DND-41 (cell line): Measurements from ENCODE around the gene DACT1.

Source experiments
- ATAC-seq: fragments of 200-7000 bp; cut with Tn5 transposase; 3 replicates; pipeline ENCODE4 v1.9.1; 2021; ENCODE audit warnings: low read depth; ENCODE audit not compliant: insufficient read depth
- DNase-seq: peaks from one replicate; pipeline ENCODE4 v3.0.0-alpha.2; 2020
- H2AFZ ChIP-seq: 2 replicates; pipeline ENCODE4 v1.6.0; 2012; ENCODE audit warnings: low read depth, low read length
- H3K27ac ChIP-seq: 2 replicates; pipeline ENCODE4 v1.5.1; 2012; ENCODE audit warnings: low read length, inconsistent platforms
- H3K27me3 ChIP-seq: fragments of 200-600 bp; sonication (generic); 2 replicates; pipeline ENCODE4 v1.6.0; 2012; ENCODE audit warnings: low read length, mild to moderate bottlenecking, inconsistent platforms; ENCODE audit not compliant: insufficient read depth, poor library complexity
- H3K36me3 ChIP-seq: 2 replicates; pipeline ENCODE4 v1.5.1; 2012; ENCODE audit warnings: low read length, inconsistent platforms; ENCODE audit not compliant: insufficient read depth
- H3K4me1 ChIP-seq: 2 replicates; pipeline ENCODE4 v1.5.1; 2012; ENCODE audit warnings: mild to moderate bottlenecking, low read length; ENCODE audit not compliant: insufficient read depth
- H3K4me2 ChIP-seq: 2 replicates; pipeline ENCODE4 v1.6.0; 2012; ENCODE audit warnings: mild to moderate bottlenecking, moderate library complexity, low read length, inconsistent platforms; ENCODE audit not compliant: insufficient read depth
- H3K4me3 ChIP-seq, 2 experiments: fragments of 200-600 bp in 1 of 2; shearing (Covaris generic) in 1 of 2; 2 replicates each; pipeline ENCODE4 v1.5.1; 2012 to 2016; ENCODE audit warnings: inconsistent platforms in 2 of 2, low read length in 2 of 2, mild to moderate bottlenecking in 2 of 2, low read depth in 1 of 2, moderate library complexity in 1 of 2
- H3K79me2 ChIP-seq: 2 replicates; pipeline ENCODE4 v1.6.0; 2012; ENCODE audit warnings: low read length, inconsistent platforms; ENCODE audit not compliant: insufficient read depth
- H3K9ac ChIP-seq: 2 replicates; pipeline ENCODE4 v1.6.0; 2012; ENCODE audit warnings: low read depth, mild to moderate bottlenecking, inconsistent platforms, low read length, moderate library complexity
- H3K9me3 ChIP-seq: 2 replicates; pipeline ENCODE4 v1.5.1; 2012; ENCODE audit warnings: low read length, moderate library complexity, mild to moderate bottlenecking, inconsistent platforms; ENCODE audit not compliant: insufficient read depth, severe bottlenecking
- H4K20me1 ChIP-seq: 2 replicates; pipeline ENCODE4 v1.6.0; 2012; ENCODE audit warnings: low read length; ENCODE audit not compliant: insufficient read depth
- CTCF ChIP-seq: IDR thresholded peaks from 2 replicates; pipeline ENCODE4 v1.5.1; 2012; ENCODE audit warnings: borderline replicate concordance, low read length, moderate library complexity, mild to moderate bottlenecking; ENCODE audit not compliant: poor library complexity, severe bottlenecking; ENCODE audit errors: extremely low read depth
- EZH2 ChIP-seq: IDR thresholded peaks from 3 replicates; pipeline ENCODE4 v1.6.1; 2012; ENCODE audit warnings: borderline replicate concordance, low read depth, mild to moderate bottlenecking, moderate library complexity, low read length, inconsistent platforms; ENCODE audit not compliant: severe bottlenecking

Gene DACT1

GRCh38 chr14:58645641-58646040 is 7.9 kb downstream of the DACT1 start:
- no peak overlapping the region for H2AFZ ChIP-seq
- no peak overlapping the region for H3K4me3 ChIP-seq
- no peak overlapping the region for H3K27ac ChIP-seq
- DNase-seq (no peak), ATAC-seq (no peak)
- no peaks in the 10 kb centered on the region for H3K9me3 ChIP-seq
- no peak overlapping the region for H3K4me2 ChIP-seq
- H4K20me1 ChIP-seq, result no peaks in the 10 kb centered on the region
- no peaks in the 10 kb centered on the region for H3K36me3 ChIP-seq
- no peak for TF ChIP-seq EZH2
- TF ChIP-seq CTCF, result no peak
- H3K9ac ChIP-seq, result no peak overlapping the region
- no peaks in the 10 kb centered on the region for H3K4me1 ChIP-seq
- no peaks in the 10 kb centered on the region for H3K79me2 ChIP-seq
- no peaks in the 10 kb centered on the region for H3K27me3 ChIP-seq

GRCh38 chr14:58646479-58646878 is 8.7 kb downstream of the DACT1 start:
- Histone ChIP-seq H3K4me3 (no peak overlapping the region), H3K36me3 (no peaks in the 10 kb centered on the region), H4K20me1 (no peaks in the 10 kb centered on the region), H3K4me2 (no peak overlapping the region), H3K79me2 (no peaks in the 10 kb centered on the region), H3K4me1 (no peaks in the 10 kb centered on the region), H2AFZ (no peak overlapping the region), H3K27me3 (no peaks in the 10 kb centered on the region), H3K9ac (no peak overlapping the region), H3K9me3 (no peaks in the 10 kb centered on the region), H3K27ac (no peak overlapping the region)
- TF ChIP-seq EZH2 (no peak), CTCF (no peak)
- DNase-seq, result no peak
- ATAC-seq, result no peak

- no peak overlapping the region for H3K9ac ChIP-seq
- H4K20me1 ChIP-seq, result no peaks in the 10 kb centered on the region
- no peaks in the 10 kb centered on the region for H3K79me2 ChIP-seq
- no peak overlapping the region for H3K4me2 ChIP-seq
- no peaks in the 10 kb centered on the region for H3K4me1 ChIP-seq
- no peaks in the 10 kb centered on the region for H3K27me3 ChIP-seq
- H3K27ac ChIP-seq, result no peak overlapping the region
- no peak overlapping the region for H2AFZ ChIP-seq
- no peak for TF ChIP-seq EZH2
- no peak for TF ChIP-seq CTCF
- ATAC-seq (no peak), DNase-seq (no peak)
- H3K9me3 ChIP-seq, result no peaks in the 10 kb centered on the region
- no peak overlapping the region for H3K4me3 ChIP-seq
- H3K36me3 ChIP-seq, result no peaks in the 10 kb centered on the region
These were observed 10.0 kb downstream of the DACT1 start for GRCh38 chr14:58647777-58648176.

- H2AFZ ChIP-seq, result no peak overlapping the region
- no peaks in the 10 kb centered on the region for H3K79me2 ChIP-seq
- H3K9ac ChIP-seq, result no peak overlapping the region
- no peak for ATAC-seq
- DNase-seq, result no peak
- H3K4me3 ChIP-seq, result no peak overlapping the region
- no peaks in the 10 kb centered on the region for H3K27me3 ChIP-seq
- H3K9me3 ChIP-seq, result no peaks in the 10 kb centered on the region
- no peak for TF ChIP-seq EZH2
- no peaks in the 10 kb centered on the region for H3K4me1 ChIP-seq
- H3K27ac ChIP-seq, result no peak overlapping the region
- no peaks in the 10 kb centered on the region for H3K36me3 ChIP-seq
- no peaks in the 10 kb centered on the region for H4K20me1 ChIP-seq
- H3K4me2 ChIP-seq, result no peak overlapping the region
These were observed 13.1 kb downstream of the DACT1 start for GRCh38 chr14:58650857-58651256.
